CD1c-positive myeloid dendritic cell (primary cell): Measurements from ENCODE around the gene TMEM132D.

Experiments used
- DNase-seq: peaks from one replicate; pipeline ENCODE4 v3.0.0-alpha.2; 2016; ENCODE audit errors: extremely low spot score

TMEM132D gene

GRCh38 chr12:129184127-129184928 is 719.5 kb downstream of the TMEM132D start:
- no peak for DNase-seq

- no peak for DNase-seq
Observed at GRCh38 chr12:129179941-129180553, 723.8 kb downstream of the TMEM132D start.

- no peak for DNase-seq
Observed at GRCh38 chr12:129169928-129170327, 733.9 kb downstream of the TMEM132D start.

- DNase-seq = no peak
Observed at GRCh38 chr12:129163861-129164260, 740.0 kb downstream of the TMEM132D start.

- DNase-seq = no peak
Observed at GRCh38 chr12:129163461-129163860, 740.4 kb downstream of the TMEM132D start.

- no peak for DNase-seq
Observed at GRCh38 chr12:129162805-129163204, 741.0 kb downstream of the TMEM132D start.

GRCh38 chr12:129161511-129161910 is 742.3 kb downstream of the TMEM132D start:
- DNase-seq = no peak

GRCh38 chr12:129160282-129160681 is 743.5 kb downstream of the TMEM132D start:
- DNase-seq = no peak

GRCh38 chr12:129152351-129153104 is 751.3 kb downstream of the TMEM132D start:
- no peak for DNase-seq

- no peak for DNase-seq
Observed at GRCh38 chr12:129150721-129151120, 753.1 kb downstream of the TMEM132D start.

GRCh38 chr12:129145381-129145780 is 758.4 kb downstream of the TMEM132D start:
- DNase-seq = no peak

- no peak for DNase-seq
Observed at GRCh38 chr12:129138776-129139175, 765.0 kb downstream of the TMEM132D start.

- no peak for DNase-seq
Observed at GRCh38 chr12:129136694-129137325, 767.0 kb downstream of the TMEM132D start.

- DNase-seq = no peak
Observed at GRCh38 chr12:129127771-129128170, 776.1 kb downstream of the TMEM132D start.

GRCh38 chr12:129127211-129127610 is 776.6 kb downstream of the TMEM132D start:
- no peak for DNase-seq

- DNase-seq = no peak
Observed at GRCh38 chr12:129119537-129119936, 784.3 kb downstream of the TMEM132D start.

- no peak for DNase-seq
Observed at GRCh38 chr12:129115558-129115957, 788.3 kb downstream of the TMEM132D start.

- DNase-seq = no peak
Observed at GRCh38 chr12:129110575-129110974, 793.2 kb downstream of the TMEM132D start.

- DNase-seq = no peak
Observed at GRCh38 chr12:129109174-129110001, 794.4 kb downstream of the TMEM132D start.

GRCh38 chr12:129106772-129107171 is 797.1 kb downstream of the TMEM132D start:
- DNase-seq = no peak

GRCh38 chr12:129103231-129103630 is 800.6 kb downstream of the TMEM132D start:
- no peak for DNase-seq
